ENCODE data around the gene PDE4B.
"Not testable (repeated sequence)": the region's sequence is repeated elsewhere in the genome, so short reads cannot be mapped to it uniquely, and the experiment has no call there.

PDE4B gene

GRCh38 chr1:65958561-65959350 lies 166.1 kb downstream of the PDE4B start:
- peak in 2 of 5 experiments; percentile 24 to 61 for DNase-seq

DNA sequence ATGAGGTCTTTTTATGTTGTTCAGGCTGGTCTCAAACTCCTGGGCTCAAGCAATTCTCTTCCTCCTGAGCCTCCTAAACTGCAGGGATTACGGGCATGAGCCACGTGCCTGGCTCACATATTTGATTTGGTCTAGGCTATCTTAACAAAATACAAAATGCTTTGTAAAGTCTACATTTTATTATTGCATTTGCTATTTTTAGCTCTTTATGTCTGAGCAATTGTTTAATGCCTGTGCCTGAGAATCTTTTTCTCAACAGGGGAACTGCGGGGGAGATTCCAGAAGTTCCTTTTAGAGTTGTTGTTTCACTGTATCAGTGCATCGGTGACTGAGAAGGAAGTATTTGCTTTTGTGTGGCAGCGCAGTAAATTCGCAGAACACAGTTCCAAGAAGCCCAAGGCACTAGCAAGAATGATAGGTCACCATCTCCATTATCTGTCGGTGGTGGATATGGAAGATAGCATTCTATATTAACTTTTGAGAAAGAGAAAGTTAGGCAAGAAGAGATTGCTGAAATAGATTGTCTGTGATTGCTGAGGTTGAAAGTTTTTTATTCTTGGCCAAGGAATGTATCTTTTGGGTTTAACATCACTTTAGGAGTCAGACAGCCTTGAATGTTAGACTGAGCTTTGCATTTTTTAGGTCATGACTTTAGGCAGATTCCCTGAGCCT lies 167.3 kb downstream of the PDE4B start:
- no peak for DNase-seq

GRCh38 chr1:65963156-65963888 lies 170.6 kb downstream of the PDE4B start:
- DNase-seq: no peak

DNA sequence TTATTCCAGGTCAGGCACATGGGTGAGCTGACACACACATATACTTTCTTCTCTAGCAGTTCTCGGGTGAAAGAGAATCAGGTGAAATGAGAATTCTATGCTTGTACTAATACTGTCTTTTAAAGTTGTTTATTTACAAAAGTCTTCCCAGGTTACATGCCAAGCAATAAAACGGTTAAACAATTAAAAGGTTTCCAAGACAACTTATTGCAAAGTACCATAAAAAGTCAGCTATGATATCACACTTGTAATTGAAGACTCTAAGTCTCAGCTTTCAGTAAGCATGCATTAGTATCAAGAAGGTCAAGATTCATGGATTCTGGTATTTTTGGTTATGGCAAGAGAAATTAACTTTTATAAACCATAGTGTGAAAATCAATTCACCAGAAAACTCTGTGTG lies 171.4 kb downstream of the PDE4B start:
- no peak for DNase-seq

DNA sequence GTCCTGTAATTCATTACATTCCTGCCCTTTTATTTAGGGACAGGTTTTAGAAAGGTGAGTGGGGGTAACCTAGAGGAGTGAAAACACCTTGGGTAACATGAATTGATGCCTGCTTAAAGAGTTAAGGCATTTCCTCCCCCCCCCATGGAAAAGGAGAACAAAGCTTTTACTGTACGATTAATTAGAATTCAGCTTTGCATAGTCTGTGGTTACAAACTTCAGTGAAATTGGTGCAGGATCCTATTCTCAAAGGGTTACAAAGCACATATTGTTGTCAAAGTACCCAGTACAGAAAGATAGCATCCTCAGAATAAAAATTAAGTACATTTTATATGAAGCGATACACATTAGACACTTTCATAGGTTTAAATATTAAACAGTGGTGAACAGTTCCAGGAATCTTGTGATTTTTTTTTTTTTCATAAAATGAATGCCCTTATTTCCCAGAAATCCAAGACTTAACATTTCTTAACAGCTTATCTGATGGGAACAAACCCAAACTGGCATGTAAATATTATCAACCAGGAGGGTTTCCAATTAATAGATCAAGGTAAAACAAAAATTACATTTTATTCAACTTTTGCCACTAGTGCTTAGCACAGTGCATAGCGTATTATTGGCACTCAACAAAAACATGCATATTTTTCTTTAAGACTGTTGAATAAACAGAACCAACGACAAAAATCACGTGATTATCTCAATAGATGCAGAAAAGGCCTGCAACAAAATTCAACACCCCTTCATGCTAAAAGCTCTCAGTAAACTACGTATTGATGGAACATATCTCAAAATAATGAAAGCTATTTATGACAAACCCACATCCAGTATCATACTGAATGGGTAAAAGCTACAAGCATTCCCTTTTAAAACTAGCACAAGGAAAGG lies 172.7 kb downstream of the PDE4B start:
- DNase-seq: no peak

GRCh38 chr1:65967492-65967891 lies 174.8 kb downstream of the PDE4B start:
- DNase-seq: not testable (repeated sequence)

DNA sequence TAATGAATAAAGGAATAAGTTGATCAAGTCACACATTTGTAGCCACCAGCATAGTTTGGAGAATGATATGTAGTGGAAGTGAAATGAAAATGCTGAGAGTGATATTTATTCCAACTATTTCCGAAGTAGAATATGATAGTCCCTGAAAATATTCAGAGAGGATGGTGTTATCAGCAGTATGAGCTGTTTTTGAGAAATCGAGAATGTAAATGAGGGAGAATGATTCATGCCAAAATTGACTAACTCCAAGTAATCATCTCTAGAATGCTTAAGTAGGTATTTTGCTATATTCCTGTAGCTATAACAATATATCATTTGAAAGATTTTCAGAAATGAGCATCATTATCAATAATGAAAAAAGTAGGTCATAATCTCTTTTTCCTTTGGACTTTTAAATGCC lies 178.9 kb downstream of the PDE4B start:
- DNase-seq: no peak

GRCh38 chr1:65975708-65976107 lies 183.0 kb downstream of the PDE4B start:
- no peak for DNase-seq

GRCh38 chr1:65979136-65980044 lies 186.7 kb downstream of the PDE4B start:
- no peak for DNase-seq

GRCh38 chr1:65980237-65980636 lies 187.5 kb downstream of the PDE4B start:
- no peak for DNase-seq

- DNase-seq: no peak
Measured at GRCh38 chr1:65983500-65983899, 190.8 kb downstream of the PDE4B start.

DNA sequence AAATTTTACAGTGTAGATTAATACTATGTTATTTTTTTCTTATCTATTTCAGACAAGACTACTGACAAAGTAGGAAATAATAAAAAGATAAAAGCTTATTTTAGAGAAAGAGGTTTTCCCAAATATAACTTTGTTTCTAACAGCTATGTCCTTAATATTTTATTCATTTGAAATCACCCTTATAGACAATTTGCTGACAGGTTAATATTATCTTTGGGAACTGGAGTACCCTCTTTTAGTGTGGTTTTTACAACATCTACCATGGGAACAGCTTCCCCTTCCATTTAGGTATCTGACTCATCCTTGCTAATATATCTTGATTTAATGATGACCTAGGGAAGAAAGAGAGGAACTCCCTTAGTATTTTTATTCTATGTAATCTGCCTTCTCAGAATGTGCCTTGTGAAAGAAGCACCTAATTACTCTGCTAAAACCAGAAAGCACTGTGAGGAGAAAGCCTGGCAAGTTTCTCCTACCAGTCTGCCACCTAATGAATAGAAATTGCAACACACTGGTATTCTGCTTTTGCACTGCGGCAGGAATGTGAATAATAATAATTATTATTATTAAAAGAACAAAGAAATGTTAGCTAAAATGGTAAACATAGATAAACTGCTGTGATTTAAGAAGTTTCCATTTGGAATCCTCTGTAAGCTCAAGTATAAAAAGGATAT lies 192.8 kb downstream of the PDE4B start:
- no peak for DNase-seq

DNA sequence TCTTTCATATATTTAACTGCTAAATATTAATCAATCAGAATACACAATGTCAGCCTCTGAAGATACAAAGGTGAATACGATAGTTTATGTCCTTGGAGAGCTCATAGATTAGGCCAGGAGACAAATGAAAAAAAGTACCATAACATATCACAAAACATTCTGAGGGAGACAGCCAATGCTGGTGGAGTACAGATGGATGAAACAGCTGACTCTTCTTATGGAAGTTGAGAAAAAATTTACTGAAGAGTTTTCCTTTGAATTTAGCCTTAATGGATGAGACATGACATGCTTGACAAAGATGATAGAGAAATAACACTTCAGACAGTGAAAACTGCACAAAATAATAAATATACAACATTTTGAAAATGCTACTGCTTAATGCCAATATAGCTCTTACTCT lies 193.5 kb downstream of the PDE4B start:
- DNase-seq: no peak

GRCh38 chr1:65990161-65990560 lies 197.5 kb downstream of the PDE4B start:
- no peak for DNase-seq

GRCh38 chr1:65991694-65992093 lies 199.0 kb downstream of the PDE4B start:
- no peak for DNase-seq

GRCh38 chr1:65992165-65992821 lies 199.6 kb downstream of the PDE4B start:
- DNase-seq: no peak

GRCh38 chr1:65992831-65993271 lies 200.2 kb downstream of the PDE4B start:
- no peak for DNase-seq

DNA sequence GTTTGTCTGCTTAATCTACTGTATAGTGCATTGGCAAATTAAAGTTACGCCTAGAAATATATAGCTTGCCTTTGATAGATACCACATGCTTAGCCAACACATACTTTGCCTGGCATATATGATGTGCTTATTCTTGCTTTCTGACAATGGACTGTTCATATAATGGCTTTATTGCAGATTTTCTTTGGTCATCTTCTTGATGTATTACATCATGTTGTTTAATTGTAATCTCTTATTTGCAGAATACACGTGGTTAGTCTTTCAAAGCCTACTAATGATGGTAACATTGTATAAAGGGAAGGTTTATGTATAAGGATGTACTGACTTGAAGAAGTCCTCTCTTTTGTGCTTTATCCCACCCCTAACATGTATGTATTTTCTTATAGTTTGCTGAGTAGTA lies 201.5 kb downstream of the PDE4B start:
- DNase-seq: no peak

- DNase-seq: no peak
Measured at GRCh38 chr1:65995336-65995735, 202.6 kb downstream of the PDE4B start.

GRCh38 chr1:65995928-65996327 lies 203.2 kb downstream of the PDE4B start:
- no peak for DNase-seq

Data from T-helper 2 cell (primary cell).